GM15510 (cell line): ENCODE measurements around the gene VWA8.

Experiments
- POLR2A ChIP-seq: IDR thresholded peaks from 3 replicates; pipeline ENCODE4 v1.6.1; 2011; ENCODE audit warnings: borderline replicate concordance; ENCODE audit not compliant: insufficient read length; ENCODE audit errors: extremely low read depth

Gene VWA8

GRCh38 chr13:41919031-41919740 is 41.7 kb downstream of the VWA8 start:
- no peak for TF ChIP-seq POLR2A

DNA sequence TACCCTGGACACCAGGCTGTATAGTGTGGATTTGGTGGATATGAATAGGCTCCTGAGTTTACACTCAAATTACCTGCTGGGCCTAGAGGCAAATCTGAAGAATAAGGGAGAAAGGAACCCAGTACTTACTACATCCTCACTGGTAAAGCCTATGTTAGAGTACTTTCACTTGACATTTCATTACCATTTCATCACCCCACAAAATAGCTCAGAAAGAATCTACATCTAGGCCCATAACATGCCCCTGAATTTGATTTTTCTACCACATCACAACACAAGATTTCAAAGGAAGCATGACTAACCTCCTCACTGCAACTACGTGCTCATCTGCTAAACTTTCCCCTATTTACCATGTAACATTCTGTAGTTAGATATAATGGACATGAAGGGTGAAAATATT is 43.3 kb downstream of the VWA8 start:
- TF ChIP-seq POLR2A = no peak

DNA sequence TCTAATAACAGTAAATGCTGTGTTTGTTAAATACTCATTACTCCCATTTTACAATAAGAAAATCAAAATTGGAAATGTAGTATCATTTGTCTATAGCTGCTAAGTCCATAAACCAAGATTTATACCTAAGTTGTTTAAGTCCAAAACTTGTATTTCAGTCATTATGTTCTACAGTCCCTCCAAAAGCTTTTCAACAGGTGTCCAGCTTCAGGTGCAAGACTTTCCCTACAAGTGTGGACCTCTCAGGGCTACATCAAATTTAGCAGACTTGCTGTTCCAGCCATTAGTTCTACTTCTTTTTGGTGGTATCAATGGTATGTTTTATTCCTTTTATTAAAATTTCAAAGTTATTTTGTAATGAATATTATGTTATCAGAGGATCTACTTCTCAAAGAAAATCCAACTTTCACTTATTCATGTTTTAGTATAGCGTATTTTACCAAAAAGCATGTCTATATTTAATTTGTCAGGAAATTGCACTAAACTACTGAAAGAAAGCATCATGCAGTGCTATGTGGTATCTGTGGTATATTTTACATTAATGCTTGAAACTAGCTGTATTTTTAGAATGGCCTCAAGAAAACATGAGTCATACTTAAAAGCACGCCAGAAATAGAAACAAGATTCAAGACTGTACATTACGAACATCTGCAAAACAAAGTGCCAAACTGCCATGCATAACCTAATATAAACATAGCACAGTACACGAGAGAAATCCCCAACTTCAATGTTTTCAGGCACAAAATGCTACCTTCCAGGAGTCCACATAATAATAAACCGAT is 44.5 kb downstream of the VWA8 start:
- no peak for TF ChIP-seq POLR2A

- TF ChIP-seq POLR2A = no peak
Observed at GRCh38 chr13:41915081-41915480, 45.8 kb downstream of the VWA8 start.

DNA sequence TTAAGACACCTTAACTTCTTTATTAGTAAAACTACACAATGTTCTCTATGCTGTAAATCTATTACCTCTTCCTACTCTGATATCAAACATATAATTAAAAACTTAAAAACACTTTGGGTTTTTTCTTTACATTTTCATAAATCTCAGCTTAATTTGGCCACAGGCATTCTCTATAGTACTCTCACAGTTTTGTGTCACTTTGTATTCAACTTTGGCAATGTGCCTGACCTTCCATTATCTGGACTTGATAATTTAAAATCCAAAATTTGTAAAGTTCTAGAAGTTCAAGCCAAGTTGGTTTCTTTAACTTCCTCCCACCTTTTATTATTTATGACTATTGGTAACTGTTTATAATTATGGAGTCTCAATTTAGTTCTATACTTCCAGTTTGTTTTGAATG is 46.4 kb downstream of the VWA8 start:
- TF ChIP-seq POLR2A = no peak

DNA sequence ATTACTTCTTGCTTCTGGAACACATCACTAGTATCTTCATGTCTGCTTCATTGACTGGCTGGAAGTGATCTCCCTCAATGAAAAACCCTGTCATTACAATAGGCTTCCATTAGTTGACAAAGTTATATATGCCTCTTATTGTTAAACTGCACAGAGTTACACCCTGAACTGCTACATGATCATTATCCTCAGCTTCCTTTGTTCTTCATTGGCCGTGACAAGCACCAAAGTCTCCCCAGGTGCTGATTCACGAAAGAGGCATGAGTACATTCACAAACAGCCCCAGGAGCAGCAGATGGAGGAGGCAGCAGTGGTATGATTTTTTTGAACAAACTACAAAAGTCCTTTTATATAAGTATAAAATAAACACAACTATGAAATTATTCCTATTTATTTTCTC is 51.4 kb downstream of the VWA8 start:
- no peak for TF ChIP-seq POLR2A

DNA sequence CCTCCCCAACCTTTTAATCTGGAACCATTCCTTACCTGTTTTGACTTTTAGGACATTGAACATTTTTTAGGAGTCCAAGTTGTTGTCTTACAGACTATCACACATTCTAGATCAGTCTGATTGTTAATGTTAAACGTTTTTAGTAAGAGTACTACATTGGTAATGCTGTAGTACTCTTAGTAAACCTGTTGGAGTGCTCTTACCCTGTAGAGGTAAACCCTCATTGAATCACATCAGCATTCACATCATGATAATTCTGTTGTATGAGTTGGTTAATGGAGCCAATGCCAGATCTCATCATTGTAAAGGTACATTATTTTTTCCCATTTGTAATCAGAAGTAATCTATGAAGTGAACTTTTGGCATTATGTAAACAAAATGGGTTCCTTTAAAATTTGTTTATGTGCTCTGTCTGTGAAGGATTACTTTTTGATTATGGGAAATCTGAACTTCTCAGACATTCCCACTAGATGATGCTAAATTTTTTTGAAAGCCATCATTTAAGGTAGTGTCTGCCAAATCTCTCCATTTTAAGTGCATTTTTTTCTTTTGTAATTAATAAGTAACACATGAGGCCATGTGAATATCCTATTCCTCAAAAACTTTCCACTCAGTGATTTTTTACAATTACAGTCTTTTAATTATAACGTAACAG is 55.2 kb downstream of the VWA8 start:
- no peak for TF ChIP-seq POLR2A

DNA sequence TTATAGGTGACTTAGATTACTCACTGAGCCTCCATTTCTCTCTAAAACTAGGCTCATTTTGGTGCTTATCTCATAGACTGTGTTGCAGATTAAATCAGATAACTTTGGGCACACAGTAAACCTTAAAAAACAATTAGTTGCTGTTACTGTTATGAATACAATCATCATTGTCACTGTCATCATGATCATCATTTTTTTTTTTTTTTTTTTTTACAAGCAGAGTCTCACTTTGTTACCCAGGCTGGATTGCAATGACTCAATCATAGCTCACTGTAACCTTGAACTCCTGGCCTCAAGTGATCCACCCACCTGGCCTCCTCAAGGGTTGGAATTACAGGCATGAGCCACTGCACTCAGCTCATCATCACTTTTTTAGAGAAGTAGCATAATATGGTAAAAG is 60.0 kb downstream of the VWA8 start:
- no peak for TF ChIP-seq POLR2A

DNA sequence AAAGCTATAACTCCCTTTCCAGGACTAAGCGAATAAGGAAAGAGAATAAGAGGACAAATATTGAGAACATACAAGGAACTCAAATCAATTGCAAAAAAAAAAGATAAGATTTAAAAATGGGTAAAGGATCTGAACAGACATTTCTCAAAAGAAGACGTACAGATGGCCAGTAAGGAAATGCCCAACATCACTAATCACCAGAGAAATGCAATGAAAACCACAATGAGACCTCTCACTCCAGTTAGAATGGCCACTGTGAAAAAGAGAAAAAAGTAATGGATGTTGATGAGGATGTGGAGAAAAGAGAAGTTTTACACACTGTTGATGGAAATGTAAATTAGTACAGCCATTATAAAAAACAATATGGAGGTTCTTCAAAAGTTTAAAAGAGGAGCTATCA is 63.8 kb downstream of the VWA8 start:
- no peak for TF ChIP-seq POLR2A

- TF ChIP-seq POLR2A = no peak
Observed at GRCh38 chr13:41895478-41895877, 65.4 kb downstream of the VWA8 start.

- no peak for TF ChIP-seq POLR2A
Observed at GRCh38 chr13:41891119-41891518, 69.8 kb downstream of the VWA8 start.

DNA sequence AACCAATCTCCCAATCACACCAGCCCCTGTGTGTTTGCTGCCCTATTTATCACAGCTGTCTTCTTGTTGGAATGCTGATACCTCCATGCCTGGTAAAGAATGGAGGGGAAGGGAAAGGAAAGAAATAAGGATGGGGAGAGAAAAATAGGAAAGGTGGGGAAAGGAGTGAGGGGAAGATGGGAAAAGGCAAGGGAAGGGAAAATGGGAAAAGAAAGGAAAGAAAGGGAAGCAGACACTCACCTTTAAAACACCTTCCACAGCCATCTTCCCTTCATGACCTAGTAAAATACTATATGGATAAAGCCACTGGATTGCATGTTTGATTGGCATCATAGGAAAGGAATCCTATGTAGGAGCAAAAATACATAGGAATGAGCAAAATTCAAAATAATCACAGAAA is 77.8 kb downstream of the VWA8 start:
- no peak for TF ChIP-seq POLR2A

- no peak for TF ChIP-seq POLR2A
Observed at GRCh38 chr13:41880966-41881365, 79.9 kb downstream of the VWA8 start.

DNA sequence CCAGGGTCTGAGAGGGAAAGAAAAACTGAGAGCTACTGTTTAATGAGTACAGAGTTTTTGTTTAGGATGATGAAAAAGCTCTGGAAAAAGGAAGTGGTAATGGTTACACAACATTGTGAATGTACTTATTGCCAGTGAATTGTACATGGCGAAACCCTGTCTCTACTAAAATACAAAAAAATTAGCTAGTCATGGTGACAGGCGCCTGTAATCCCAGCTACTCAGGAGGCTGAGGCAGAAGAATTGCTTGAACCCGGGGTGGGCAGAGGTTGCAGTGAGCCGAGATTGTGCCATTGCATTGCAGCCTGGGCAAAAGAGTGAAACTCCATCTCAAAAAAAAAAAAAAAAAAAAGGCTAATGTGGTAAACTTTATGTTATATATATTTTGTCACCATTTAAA is 96.3 kb downstream of the VWA8 start:
- no peak for TF ChIP-seq POLR2A

GRCh38 chr13:41859565-41859964 is 101.3 kb downstream of the VWA8 start:
- TF ChIP-seq POLR2A = no peak

DNA sequence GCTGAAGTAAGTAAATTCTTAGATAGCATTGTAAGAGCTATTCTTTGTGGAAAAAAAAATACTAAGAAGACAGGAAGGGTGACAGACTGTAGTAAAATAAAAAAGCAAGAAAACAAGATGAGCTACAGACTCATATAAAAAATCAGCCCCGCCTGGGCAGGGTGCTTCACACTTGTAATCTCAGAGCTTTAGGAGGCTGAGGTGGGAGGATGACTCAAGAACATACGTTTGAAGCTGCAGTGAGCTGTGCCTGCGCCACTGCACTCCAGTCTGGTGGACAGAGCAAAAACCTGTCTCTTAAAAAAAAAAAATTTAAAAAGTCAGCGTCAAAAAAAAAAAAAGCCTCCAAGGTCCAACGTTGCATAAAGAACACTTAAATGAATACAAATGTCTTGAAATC is 102.1 kb downstream of the VWA8 start:
- no peak for TF ChIP-seq POLR2A
